ENCODE data around the gene SMOC2.
"Not testable (repeated sequence)": the region's sequence is repeated elsewhere in the genome, so short reads cannot be mapped to it uniquely, and the experiment has no call there.

The SMOC2 gene

DNA sequence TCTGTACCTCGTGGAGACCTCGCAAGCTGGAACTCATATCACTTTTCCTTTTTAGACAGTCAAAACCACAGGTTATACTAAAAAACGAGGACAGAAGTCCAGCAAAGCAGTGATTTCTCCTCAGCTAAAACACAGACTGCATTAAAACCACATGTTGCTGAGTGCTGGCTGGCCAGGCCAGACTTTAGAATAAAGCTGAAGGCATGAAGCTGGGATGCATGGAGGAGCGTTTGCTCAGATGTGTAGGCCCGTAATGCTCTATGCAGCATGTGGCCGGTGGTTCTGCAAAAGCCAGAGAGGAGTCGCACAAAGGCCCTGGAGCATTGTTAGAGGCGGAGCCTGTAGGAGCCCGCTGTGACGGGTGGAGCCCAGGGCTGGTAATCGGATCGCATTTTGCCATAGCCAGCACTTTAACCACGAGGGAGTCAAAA lies 83.6 kb downstream of the SMOC2 start:
- no peak for DNase-seq

DNA sequence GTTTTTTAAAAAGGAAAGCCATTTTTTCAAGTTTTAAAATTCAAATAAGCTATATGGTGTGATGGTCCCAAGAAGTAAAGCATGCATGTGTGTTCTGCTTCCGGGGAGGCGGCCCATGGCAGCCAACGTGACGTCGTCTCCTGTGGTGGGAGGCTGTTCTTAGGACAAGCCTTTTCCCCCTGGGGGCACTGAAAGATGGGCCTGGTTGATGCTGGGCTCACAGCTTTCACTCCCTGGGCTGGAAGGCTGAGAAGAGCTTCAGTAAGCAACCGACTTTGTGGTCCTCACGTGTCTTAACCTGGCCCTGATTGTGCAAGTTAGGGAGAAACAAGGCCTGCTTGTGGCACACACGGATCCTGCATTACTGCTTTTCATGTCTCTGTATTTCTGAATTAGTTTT lies 84.1 kb downstream of the SMOC2 start:
- DNase-seq, result no peak

DNA sequence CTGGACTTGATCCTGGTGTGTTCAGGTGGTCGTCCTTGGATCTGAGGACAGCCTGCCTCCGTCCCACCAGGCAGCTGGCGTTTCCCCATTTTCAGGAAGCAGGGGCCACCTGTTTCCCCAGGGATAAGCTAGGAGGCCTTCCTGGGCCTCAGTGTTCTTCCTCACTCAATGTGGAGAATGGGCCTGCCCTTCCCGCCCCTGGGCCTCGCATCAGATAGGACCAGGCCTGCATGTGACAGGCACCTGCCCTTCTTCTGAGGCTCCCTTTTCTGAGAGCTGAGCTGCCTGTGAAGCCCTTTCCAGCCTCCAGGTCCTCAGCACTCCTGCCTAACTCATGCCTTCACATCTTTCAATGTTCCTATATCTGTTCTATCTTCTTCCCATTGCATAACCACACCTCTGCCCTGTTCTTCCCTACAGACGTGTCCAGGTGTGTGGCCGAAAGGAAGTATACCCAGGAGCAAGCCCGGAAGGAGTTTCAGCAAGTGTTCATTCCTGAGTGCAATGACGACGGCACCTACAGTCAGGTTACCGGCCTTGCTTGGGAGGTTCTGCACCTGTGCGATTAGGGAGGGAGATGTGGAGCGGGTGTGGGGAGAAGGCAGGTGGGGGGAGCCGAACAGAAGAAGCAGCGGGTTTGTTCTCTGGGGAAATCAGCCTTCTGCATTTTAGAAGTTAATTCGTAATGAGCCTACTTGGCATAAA lies 85.1 kb downstream of the SMOC2 start:
- DNase-seq, result no peak

DNA sequence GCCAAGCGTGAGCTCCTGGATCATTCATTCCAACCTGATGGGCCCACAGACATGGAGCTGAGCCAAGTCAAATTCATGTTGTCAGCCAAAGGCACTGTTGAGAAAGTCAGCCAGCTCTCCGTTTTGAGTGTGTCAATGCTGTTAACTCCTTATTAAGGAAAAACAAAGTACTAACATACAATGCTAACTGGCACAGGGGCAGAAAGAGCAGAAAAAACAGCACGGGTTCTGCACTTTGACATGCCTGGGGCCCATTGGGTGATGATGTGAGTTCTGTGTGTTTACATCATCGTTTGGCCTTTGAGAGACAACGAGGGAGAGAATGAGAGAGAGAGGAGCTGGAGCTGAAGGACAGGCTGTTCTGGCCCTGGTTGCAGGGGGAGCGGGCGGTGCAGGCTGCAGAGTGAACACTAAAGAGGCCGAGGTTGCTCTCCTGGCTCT lies 85.9 kb downstream of the SMOC2 start:
- DNase-seq, result no peak

DNA sequence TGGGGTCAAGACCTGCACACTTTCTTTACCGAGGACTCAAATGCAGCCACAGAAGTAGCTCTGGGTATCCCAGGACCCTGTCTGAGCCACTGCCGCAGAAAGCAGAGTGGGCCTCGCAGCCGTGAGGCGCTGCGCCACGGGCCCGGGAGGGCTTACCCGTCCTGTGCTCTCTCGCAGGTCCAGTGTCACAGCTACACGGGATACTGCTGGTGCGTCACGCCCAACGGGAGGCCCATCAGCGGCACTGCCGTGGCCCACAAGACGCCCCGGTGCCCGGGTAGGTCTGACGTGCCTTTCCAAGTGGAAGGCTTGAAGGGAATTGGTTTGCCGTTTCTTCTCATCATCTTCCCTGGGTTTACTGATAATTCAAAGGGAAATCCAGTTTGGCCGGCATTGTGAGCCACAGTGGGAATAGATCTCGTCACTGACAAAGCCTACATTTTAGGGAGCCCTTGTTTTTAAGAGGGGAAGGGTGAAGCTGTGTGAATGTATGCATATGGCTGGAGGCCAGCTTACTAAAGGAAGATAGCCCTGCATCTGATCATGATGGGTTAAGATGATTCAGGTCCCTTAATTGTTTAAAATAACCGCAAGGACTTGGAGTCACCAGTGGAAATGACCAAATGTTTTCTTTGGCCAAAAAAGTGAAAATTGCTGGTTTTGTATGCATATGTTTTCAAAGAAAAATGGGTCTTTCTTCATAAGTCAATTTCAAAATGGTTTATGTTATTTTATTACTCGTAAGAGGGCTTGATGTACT lies 86.6 kb downstream of the SMOC2 start:
- DNase-seq, result no peak

DNA sequence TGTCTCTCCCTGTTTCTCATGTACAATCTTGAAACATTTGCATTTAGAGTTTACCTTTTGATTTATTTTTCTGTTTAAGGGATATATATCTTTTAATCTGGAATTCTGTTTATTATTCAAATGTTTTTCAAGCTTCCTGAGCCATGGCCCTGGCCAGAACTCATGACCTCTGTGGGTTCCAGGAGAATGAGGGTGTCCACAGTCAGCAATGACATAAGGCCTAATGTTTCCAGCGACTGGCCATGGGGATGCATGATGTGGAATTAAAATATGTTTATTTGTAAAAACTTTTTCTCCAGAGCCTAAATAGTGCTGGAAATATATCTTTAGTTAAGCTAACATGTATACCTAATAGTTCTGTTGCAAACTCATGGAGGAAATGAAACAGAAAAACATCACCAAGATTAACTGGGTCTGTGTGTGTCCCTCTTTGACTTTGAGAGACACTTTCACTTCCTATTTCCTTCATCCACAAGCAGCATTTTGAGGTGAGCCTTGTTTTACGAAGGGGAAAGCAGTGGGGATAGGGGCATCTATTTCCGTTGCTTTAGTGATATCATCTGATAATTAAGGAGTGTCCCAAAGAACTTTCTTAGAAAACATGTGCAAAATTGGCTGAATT lies 87.6 kb downstream of the SMOC2 start:
- no peak for DNase-seq

DNA sequence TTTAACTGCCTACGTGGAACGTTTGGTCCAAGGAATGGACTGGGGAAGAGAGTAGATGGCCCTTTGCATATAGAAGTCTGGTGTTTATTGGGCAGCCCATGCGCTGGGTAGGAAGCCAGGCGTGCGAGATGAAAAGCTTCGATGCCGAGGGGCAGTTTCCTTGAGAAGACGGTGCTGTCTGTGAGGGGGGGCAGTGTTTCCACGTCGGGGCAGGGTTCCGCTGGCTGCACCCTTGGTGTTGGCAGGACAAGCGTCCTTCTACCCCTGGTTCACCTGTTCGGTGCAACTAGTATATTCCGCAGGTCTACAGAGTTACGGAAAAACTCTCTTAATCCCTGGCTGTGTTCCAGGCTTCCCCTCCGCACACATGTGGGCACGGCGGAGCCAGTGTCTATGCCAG lies 88.2 kb downstream of the SMOC2 start:
- DNase-seq, result no peak

DNA sequence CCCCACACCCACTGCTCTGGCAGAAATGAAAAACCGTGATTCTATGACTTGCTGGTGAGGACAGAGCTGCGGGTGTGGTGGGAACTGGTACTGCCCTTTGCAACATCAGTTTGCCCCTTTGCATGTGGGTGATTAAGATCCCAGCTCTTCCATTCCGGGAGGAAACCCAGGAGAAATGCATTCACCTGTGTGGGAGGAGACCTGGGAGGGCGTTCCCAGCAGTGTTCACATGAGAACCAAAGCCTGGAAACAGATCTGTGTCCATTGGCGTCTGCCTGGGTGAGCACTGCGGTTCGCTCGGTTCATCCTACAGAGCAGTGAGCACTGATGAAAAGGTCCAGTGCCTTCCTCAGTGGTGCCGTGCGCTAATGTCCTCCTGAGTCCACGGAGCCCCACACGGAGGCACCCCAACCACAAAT lies 89.7 kb downstream of the SMOC2 start:
- DNase-seq, result no peak

DNA sequence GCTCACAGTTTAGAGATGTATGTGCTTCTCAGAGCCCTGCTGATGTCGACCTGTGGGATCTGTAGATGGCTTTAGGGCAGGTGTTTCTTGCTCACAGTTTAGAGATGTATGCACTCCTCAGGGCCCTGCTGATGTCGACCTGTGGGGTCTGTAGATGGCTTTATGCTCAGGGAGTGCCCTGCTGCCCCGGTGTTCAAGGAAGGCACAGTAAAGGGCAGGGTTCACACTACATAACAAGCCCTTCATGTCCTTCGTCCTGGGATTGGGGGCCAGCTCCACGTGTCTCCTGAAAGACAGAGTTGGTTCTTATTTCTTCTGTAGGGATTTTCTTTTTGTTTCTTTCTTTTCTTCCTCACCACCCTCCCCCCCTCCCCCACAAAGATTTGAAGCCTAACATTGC lies 91.1 kb downstream of the SMOC2 start:
- DNase-seq, result no peak

DNA sequence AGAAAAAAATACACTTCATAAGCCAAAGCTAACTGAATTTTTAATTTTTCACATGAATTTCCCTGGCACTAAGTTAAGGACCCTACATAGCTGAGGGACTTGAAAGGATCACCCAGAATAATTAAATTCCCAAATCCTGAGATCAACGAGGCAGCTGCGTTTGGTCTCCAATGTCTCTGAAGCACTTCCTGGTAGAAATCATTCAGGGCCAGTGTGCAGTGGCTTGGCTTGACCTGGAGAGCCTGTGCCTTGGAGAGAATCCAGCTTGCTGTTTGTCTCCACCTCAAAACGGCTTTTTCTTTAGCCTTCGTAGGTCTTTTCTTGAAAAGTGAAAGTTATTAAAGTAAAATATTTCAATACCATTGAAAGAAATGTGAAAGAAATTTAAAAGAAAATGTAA lies 92.4 kb downstream of the SMOC2 start:
- DNase-seq, result no peak

DNA sequence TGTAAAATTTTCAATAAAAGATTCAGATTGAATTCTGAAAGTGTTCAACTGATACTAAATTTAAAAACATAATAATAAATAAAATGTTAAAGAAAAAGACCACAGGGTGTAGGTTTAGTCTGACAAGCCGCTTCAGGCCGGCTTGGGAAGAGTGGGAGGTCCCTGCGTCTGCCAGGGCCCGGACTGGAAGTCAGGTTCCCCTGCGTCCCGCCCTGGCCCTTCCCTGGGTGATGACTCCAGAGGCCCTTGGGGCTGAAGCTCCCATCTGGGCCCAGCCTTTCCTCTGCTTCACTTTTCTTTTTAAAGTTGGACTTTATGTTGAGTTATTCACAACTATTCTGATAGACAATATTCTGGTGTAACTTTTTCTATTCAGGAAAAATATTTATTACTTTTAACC lies 93.3 kb downstream of the SMOC2 start:
- no peak for DNase-seq

DNA sequence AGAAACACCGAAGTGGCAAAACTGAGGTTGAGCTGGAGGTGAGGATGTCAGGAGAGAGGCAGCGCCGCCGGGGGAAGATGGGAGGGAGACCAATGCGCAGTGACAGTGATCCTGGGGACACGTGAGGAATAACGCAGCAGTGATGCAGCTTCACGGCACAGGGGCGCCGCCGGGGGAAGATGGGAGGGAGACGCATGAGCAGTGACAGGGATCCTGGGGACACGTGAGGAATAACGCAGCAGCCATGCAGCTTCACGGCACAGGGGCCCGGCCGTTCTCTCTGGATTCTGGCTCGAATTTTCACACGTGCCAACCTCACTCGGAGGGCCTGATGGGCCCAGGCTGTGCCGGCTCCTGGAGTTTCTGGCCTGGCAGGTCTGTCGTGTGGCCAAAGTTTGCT lies 94.7 kb downstream of the SMOC2 start:
- DNase-seq, result no peak

DNA sequence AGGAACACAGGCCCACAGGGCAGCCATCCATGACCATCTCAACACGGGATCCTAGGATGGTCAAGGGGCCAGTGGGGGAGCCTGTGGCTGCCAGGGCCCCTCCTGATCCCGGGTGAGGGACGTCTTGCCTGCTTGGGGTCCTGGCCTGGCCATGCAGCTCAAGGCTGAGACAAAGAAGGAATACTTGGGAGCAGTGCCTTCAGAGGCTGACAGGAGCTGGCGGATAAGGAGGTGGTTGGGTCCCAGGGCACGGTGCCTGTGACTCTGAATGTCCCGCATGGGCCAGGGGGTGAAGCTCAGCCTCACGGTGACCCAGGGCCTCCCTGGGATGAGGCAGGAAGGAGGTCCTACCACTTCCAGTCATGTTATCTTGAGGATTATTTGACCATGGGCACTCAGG lies 95.2 kb downstream of the SMOC2 start:
- no peak for DNase-seq

DNA sequence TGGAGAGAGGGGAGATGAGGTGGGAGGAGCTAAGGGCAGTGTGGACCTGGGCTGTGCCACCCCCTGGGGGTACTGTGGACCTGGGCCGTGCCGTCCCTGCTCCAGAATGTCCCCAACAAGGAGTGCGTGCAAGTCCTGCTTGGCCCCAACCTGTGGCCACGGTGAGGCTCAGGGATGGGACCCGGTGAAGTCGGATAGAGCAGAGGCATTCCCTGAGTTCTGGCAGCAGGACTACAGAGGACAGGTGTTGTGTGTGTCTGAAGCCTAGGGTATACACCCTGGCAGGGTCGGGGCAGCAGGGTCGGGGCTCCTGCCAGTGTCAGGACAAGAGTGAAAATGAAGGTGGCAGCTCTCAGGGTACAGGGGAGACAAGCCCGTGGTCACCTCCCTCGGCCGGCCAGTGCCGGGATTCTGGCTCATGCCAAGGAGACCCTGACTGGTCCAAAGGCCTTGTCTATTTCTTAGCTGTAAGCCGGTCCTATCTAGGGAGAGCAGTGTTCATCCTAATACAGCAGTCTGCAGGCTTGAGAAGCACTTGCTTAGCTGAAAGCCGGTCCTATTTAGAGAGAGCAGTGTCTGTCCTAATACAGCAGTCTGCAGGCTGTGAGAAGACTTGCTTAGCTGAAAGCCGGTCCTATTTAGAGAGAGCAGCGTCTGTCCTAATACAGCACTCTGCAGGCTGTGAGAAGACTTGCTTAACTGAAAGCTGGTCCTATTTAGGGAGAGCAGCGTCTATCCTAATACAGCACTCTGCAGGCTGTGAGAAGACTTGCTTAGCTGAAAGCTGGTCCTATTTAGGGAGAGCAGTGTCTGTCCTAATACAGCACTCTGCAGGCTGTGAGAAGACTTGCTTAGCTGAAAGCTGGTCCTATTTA lies 95.9 kb downstream of the SMOC2 start:
- no peak for DNase-seq

DNA sequence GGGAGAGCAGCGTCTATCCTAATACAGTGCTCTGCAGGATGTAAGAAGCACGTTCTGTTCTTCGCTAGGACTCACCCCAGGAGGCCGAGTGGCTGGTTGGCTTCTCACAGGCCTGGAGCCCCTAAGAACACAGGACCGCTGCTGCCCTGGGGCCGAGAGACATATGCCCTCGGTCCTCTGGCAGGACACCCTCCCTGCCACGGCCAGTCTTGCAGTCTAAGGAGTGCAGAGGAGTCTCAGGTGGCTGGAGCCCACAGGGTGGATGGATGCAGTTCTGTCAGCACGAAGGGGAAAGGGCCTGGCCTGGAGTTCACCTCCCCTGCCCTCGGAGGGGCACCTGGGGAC lies 96.5 kb downstream of the SMOC2 start:
- no peak for DNase-seq

DNA sequence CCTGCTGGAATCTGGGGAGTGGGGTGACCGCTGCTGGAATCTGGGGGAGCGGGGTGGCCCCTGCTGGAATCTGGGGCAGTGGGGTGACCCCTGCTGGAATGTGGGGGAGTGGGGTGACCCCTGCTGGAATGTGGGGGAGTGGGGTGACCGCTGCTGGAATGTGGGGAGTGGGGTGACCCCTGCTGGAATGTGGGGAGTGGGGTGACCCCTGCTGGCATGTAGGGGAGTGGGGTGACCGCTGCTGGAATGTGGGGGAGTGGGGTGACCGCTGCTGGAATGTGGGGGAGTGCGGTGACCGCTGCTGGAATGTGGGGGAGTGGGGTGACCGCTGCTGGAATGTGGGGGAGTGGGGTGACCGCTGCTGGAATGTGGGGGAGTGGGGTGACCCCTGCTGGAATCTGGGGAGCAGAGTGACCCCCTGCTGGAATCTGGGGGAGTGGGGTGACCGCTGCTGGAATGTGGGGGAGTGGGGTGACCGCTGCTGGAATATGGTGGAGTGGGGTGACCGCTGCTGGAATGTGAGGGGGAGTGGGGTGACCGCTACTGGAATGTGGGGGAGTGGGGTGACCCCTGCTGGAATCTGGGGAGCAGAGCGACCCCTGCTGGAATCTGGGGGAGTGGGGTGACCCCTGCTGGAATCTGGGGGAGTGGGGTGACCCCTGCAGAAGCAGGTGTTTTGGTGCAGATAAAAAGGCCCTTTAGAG lies 97.4 kb downstream of the SMOC2 start:
- not testable (repeated sequence) for DNase-seq

DNA sequence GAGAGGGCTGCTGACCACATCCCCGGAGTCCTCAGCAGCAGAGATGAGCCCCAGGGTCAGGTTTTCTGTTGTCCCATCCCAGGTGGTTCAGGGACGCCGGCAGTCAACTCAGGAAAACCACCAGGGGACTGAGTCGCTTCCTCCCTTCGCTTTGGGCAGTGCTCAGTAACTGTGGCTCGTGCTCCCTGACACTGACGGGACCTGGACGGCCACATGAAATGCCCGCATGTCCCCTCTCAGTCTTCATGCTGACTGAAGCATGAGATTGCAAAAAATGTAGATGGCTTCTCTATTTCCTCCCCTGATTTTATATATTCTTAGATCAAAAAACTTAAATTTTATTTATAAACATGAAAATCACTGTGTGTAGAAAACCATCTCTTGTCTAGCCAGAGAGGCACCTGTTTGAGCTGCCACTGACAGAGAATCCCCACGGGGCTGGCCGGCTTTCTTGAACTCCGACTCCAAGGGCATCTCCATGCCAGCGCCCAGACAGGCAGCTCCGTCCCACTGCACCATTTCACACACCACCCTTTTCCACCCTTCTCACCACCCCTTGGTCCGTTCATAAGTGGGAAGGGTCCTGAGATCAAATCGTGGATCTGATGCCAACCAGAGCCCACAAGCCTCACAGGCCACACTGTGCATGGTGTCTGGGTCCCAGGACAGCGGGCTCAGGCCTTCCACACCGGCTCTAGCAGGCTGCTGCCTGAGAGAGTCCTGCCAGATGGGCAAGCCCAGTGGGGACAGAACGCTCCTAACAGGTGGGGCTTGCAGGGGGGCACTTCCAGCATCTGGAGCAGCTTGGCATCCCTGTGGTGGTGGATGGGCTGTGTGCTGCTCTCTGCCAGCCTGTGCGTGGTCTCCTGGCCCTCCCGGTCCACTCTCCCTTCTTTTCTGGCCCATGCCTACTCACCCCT lies 98.2 kb downstream of the SMOC2 start:
- DNase-seq, result no peak

DNA sequence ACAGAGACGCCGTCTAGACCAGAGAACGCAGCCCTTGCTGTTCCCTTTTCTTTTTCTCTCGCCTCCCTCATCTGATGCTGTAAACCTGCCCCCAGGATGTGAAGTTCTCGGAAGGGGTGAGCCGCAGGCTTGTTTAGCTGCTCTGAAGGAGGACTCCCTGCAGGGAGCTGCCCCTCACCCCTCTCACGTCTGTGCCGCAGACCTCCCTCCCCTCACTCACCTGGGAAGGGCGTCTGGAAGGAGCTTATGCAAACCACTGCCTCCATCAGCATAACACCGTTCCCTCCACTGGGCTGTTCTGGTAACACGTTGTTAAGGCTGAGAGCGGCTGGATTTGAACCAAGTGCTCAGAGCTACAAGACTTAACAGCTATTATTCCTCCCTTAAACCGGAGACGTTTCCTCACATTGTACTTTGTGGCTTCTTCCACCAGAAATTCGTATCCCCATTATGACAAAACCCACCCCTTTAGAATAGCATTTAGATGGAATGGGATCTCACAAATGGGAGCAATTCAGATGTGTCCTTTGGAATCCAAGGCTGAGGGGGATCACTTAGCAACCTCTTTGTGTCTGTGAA lies 99.8 kb downstream of the SMOC2 start:
- no peak for DNase-seq

DNA sequence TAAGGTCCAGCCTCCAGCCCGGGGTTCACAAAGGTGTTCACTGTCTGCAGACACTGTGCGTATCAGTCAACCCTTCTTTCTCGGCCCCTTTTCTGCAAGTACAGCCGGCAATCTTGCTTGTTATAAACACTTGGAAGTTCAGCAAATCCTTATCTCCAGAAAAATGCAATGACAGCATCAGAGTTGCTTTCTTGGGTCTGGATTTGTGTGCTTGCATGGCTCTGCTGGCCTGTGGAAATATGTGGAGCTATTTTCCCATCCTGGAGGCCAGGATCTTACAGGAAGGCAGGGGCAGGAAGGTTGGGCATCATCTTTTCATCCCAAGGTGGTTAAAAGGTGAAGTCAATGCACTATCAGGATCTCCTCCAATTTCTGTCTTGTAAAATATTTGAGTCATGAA lies 100.3 kb downstream of the SMOC2 start:
- DNase-seq, result no peak

DNA sequence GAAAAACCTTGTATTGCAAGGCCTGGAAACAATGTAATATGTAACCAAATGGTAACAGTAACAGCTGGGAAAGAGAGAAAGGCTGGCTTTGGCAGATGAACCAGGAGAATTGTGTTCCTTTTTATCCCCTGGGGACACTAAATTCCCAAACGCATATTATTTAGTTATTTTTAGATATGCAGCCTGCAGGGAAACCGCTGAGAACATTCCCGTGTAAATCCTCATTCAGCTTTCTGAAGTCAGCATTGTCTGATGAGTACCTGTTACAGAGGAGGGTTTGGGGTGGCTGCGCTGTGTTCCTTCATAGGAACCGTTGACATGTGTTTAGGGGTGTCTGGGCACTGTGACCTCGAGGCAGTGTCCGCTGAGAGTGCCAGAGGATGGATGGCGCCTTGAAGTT lies 101.3 kb downstream of the SMOC2 start:
- DNase-seq, result no peak

DNA sequence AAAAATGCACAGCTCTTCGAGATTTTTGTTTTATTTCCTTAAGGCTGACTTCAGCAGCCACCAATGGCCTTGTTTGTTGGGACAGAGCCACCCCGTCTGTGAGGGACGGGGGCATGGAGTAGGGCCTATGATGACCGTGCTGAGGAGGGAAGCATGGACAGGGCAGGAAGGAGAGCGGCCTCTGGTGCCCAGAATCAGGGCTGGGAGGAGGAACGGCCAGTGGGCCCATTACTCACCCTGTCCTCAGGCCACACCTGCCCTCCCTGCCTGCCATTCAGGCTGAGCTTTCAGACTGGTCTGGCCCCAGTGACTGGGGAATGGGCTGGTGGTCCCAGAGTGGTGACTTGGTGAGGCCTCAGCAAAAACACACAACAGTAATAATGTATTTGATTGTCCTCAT lies 104.4 kb downstream of the SMOC2 start:
- no peak for DNase-seq

All from activated gamma-delta T cell treated with Interleukin-2 at 50 U/mL for 16 hours (primary cell).